ENCODE data around the gene ICOS. TPM values are rescaled to one million over a fixed set of nuclear protein-coding genes. Genes with fewer than 3 reads are reported as not detected.

Gene ICOS
- total RNA-seq, 1 donor from 2014 or later = 2.1 TPM

- Histone ChIP-seq H3K4me1 (no peaks in the 10 kb centered on the region), H3K4me3 (no peak overlapping the region), H3K27me3 (no peaks in the 10 kb centered on the region), H3K9me3 (no peaks in the 10 kb centered on the region), H3K27ac (peak overlapping the region; percentile 21), H3K36me3 (no peaks in the 10 kb centered on the region)
- DNase-seq (no peak), ATAC-seq (peak; percentile 81)
- no peak for TF ChIP-seq CTCF (IDR thresholded peaks at IDR 0.05)
- intact Hi-C loops (cut with DNase I) = no loop called here
These were observed 52.1 kb downstream of the ICOS start for GRCh38 chr2:203988500-203989260.

GRCh38 chr2:203989521-203989920, 53.0 kb downstream of the ICOS start:
- no peak for TF ChIP-seq CTCF (IDR thresholded peaks at IDR 0.05)
- peak overlapping the region; percentile 21 for H3K27ac ChIP-seq

GRCh38 chr2:203992509-203992908, 55.9 kb downstream of the ICOS start:
- intact Hi-C loops (cut with DNase I) = no loop called here
- H3K4me1 ChIP-seq = no peaks in the 10 kb centered on the region
- H3K4me3 ChIP-seq = no peak overlapping the region
- H3K36me3 ChIP-seq = no peaks in the 10 kb centered on the region
- no peaks in the 10 kb centered on the region for H3K9me3 ChIP-seq
- no peak overlapping the region for H3K27ac ChIP-seq
- no peaks in the 10 kb centered on the region for H3K27me3 ChIP-seq
- TF ChIP-seq CTCF (IDR thresholded peaks at IDR 0.05) = no peak
- no peak for ATAC-seq
- DNase-seq = no peak

More at GRCh38 chr2:203989521-203989920, 53.0 kb downstream of the ICOS start:
- Histone ChIP-seq H3K4me3 (no peak overlapping the region), H3K4me1 (no peaks in the 10 kb centered on the region), H3K27me3 (no peaks in the 10 kb centered on the region), H3K9me3 (no peaks in the 10 kb centered on the region), H3K36me3 (no peaks in the 10 kb centered on the region)
- intact Hi-C loops (cut with DNase I) = no loop called here
- ATAC-seq (no peak), DNase-seq (no peak)

- H3K4me3 ChIP-seq = no peak overlapping the region
- H3K4me1 ChIP-seq = no peaks in the 10 kb centered on the region
- H3K27ac ChIP-seq = no peak overlapping the region
- no peak for TF ChIP-seq CTCF (IDR thresholded peaks at IDR 0.05)
- no peaks in the 10 kb centered on the region for H3K36me3 ChIP-seq
- ATAC-seq (peak; percentile 70), DNase-seq (no peak)
- intact Hi-C loops (cut with DNase I) = no loop called here
- no peaks in the 10 kb centered on the region for H3K9me3 ChIP-seq
- no peaks in the 10 kb centered on the region for H3K27me3 ChIP-seq
These were observed 56.4 kb downstream of the ICOS start for GRCh38 chr2:203993011-203993410.

GRCh38 chr2:203993560-203993959, 57.0 kb downstream of the ICOS start:
- ATAC-seq = no peak
- Histone ChIP-seq H3K4me1 (no peaks in the 10 kb centered on the region), H3K27me3 (no peaks in the 10 kb centered on the region), H3K4me3 (no peak overlapping the region), H3K9me3 (no peaks in the 10 kb centered on the region), H3K27ac (no peak overlapping the region), H3K36me3 (no peaks in the 10 kb centered on the region)
- no peak for DNase-seq
- intact Hi-C loops (cut with DNase I) = no loop called here
- TF ChIP-seq CTCF (IDR thresholded peaks at IDR 0.05) = no peak

Data from upper lobe of right lung (tissue), 1 donor.